Measurements from ENCODE around the gene TDRD10.

- TF ChIP-seq CTCF (conservative IDR thresholded peaks at IDR 0.05; ENCODE audit: low read depth in 2 of 2), result no peak
- TF ChIP-seq POLR2AphosphoS5 (IDR thresholded peaks at IDR 0.05; ENCODE audit: low read depth), result no peak
- no peak for TF ChIP-seq EZH2 (IDR thresholded peaks at IDR 0.05; ENCODE audit: low read depth, unreplicated experiment)
- no peak for TF ChIP-seq NANOG (IDR thresholded peaks at IDR 0.05; ENCODE audit: borderline replicate concordance)
- no peak for TF ChIP-seq ZNF331 (CRISPR knock-in tag; IDR thresholded peaks at IDR 0.05; ENCODE audit: low read depth)
- no peak for TF ChIP-seq EZH2phosphoT487 (IDR thresholded peaks at IDR 0.05; ENCODE audit: unreplicated experiment)
- no peak for TF ChIP-seq REST (IDR thresholded peaks at IDR 0.05; ENCODE audit: unreplicated experiment)
- TF ChIP-seq CREB1 (CRISPR knock-in tag; IDR thresholded peaks at IDR 0.05; ENCODE audit: low read depth), result no peak
- TF ChIP-seq STAT1 (IDR thresholded peaks at IDR 0.05; ENCODE audit: unreplicated experiment), result no peak
- TF ChIP-seq JUNB (IDR thresholded peaks at IDR 0.05; ENCODE audit: unreplicated experiment), result no peak
- TF ChIP-seq ETS1 (IDR thresholded peaks at IDR 0.05), result no peak
Observed at GRCh38 chr1:154575951-154576566, 74.0 kb downstream of the TDRD10 start.

Measured in GM23338 (cell line).